ENCODE data around the gene TMTC2. TPM values are rescaled to one million over a fixed set of nuclear protein-coding genes. Genes with fewer than 3 reads are reported as not detected.

The TMTC2 gene
- total RNA-seq, 1 donor from 2014 or later, result 41.3 TPM

- no peak for DNase-seq (ENCODE audit: low spot score)
These were observed 4.4 kb upstream of the TMTC2 start for GRCh38 chr12:82682326-82682725.

DNA sequence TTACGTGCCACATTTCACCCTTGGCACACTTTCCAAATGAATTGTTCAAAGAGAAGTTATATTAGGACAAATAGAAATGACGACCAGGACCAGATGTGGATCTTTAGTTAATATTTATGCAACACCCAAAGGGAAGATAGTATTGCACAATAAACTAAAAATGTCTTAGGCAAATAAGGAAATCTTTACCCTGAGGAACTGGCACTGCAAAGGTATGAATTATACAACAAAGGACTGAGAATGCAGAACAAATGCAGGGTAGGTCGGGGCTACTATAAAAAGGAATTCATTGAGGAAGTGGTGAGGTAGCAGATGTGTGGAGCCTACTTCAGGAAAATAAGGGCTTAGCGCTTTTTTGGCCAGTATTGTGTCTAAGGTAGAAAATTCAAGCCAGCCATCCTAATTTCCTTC lies 3.9 kb upstream of the TMTC2 start:
- DNase-seq (ENCODE audit: low spot score), result no peak

GRCh38 chr12:82685790-82686167 lies 927 bp upstream of the TMTC2 start:
- peak; percentile 96 for DNase-seq (ENCODE audit: low spot score)

DNA sequence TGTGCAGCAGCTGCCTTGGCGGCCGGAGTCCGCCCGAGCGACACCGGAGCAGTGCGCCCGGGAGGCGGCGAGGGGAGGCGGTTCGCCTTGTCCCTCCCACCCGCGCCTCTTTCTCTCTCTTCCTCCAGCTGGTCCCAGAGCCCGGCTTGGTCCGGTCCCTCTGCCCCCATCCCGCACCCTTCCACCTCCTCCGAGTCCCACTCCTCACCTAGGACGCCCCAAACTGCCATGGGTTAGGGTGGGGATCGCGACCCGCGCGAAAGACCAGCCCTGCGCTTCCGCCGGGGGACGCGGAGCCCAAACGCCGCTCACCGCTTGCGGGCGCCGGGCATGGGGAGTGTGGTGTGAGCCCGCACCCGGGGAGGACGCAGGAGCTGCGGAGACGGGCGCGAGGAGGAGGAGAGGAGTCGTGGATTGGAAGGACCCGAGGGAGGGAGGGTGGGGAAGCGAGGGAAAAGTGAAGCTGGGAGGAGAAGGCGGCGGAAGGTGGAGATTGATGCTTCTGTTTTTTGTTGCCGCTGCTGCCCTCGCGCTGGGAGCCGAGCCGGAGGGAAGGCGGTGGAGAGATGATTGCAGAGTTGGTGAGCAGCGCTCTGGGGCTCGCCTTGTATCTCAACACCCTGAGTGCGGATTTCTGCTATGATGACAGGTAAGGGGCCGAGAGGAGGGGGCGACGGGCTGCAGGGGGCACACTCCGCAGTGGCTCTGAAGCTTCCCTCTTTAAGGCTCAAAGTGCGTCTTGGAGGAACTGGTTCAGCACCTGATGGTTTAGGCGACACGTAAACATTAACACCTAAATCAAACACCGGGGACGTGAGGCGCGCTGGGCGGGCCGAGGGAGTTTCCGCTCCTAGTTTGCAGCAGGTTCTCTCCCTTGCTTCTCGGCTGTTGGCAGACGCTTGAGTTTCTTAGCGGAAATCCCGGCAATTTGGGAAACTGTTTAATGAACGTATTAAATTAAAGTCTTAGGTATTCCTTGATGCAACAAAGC lies 610 bp downstream of the TMTC2 start:
- peak; percentile 65 for DNase-seq (ENCODE audit: low spot score)

GRCh38 chr12:82688035-82688501 lies 1.4 kb downstream of the TMTC2 start:
- no peak for DNase-seq (ENCODE audit: low spot score)

DNA sequence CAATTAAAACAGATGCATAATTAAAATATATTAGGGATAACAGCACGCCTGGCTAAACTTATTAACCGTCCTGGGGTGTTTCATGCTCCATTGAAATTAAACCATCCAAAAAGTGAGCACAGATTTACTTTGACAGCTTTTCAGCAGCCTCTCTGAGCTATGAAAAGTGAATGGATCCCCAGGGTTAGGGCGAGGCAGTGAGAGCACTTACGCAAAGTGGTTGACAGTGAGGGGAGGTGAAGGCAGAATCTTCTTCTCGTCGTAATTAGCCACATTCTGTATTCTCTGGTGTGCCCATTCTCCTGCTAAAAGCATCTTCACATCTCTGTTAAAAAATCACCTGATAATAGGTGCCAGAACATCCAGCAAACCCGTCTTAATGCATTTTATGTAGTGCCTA lies 1.9 kb downstream of the TMTC2 start:
- DNase-seq (ENCODE audit: low spot score), result no peak

- DNase-seq (ENCODE audit: low spot score), result no peak
These were observed 3.3 kb downstream of the TMTC2 start for GRCh38 chr12:82690006-82690405.

DNA sequence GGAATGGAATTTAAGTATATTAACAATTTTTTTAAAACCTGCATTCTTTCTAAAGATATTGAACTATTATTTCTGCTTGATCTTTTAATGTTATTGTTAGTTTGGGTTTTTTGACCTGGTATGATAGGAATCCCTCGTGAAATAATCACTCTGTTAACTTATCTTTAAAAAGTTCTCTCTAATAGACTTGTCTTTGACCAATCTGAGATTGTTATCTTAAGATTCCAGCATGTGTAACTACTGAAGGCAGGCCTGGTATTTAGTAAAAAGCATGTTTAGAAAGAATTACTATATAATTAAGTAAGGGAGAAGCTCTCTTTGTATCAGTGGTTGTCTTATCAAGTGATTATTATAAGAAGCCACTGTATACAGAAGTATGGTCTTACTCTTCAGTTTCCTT lies 4.8 kb downstream of the TMTC2 start:
- no peak for DNase-seq (ENCODE audit: low spot score)

- no peak for DNase-seq (ENCODE audit: low spot score)
These were observed 7.6 kb downstream of the TMTC2 start for GRCh38 chr12:82694276-82694675.

GRCh38 chr12:82694970-82695369 lies 8.3 kb downstream of the TMTC2 start:
- DNase-seq (ENCODE audit: low spot score), result no peak

DNA sequence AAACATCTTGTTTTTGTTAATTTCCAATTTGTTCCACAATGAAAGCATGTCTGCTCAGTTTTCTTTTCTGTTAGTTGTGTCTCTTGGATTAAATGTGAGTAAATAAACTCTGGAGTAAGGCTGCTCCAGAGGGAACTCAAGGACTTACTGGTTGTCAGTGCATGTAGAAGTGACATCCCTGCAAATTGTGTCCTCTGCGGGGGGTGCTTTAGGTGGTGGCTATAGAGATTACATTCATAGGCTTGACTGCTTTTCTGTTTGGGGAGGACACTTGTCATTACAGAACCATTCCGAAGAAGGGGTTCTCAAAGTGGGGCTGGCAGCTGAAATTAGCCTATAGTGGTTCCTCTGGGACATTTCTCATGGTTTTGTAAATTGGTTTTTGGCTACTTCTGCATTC lies 8.8 kb downstream of the TMTC2 start:
- no peak for DNase-seq (ENCODE audit: low spot score)

- DNase-seq (ENCODE audit: low spot score), result no peak
These were observed 9.8 kb downstream of the TMTC2 start for GRCh38 chr12:82696543-82696942.

GRCh38 chr12:82698708-82699564 lies 12.2 kb downstream of the TMTC2 start:
- DNase-seq (ENCODE audit: low spot score), result no peak

DNA sequence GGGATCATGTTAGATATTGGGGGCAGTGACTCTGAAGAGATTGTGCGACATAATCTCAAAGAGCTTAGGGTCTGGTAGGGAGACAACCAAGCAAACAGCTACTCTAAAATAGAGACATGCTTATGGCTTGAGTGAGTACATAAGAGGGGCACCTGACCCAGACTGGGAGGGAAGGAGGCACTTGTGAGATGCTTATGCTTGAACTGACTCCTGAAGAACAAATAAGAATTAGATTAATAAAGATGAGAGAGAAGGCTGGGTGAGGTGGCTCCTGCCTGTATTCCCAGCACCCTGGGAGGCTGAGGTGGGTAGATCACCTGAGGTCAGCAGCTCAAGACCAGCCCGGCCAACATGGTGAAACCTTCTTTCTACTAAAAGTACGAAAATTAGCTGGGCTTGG lies 19.1 kb downstream of the TMTC2 start:
- DNase-seq (ENCODE audit: low spot score), result no peak

- peak; percentile 56 for DNase-seq (ENCODE audit: low spot score)
These were observed 21.6 kb downstream of the TMTC2 start for GRCh38 chr12:82708061-82708879.

- DNase-seq (ENCODE audit: low spot score), result no peak
These were observed 23.2 kb downstream of the TMTC2 start for GRCh38 chr12:82709794-82710355.

- DNase-seq (ENCODE audit: low spot score), result no peak
These were observed 24.0 kb downstream of the TMTC2 start for GRCh38 chr12:82710741-82711140.

- DNase-seq (ENCODE audit: low spot score), result no peak
These were observed 27.7 kb downstream of the TMTC2 start for GRCh38 chr12:82714427-82714826.

GRCh38 chr12:82721726-82722125 lies 35.0 kb downstream of the TMTC2 start:
- DNase-seq (ENCODE audit: low spot score), result no peak

DNA sequence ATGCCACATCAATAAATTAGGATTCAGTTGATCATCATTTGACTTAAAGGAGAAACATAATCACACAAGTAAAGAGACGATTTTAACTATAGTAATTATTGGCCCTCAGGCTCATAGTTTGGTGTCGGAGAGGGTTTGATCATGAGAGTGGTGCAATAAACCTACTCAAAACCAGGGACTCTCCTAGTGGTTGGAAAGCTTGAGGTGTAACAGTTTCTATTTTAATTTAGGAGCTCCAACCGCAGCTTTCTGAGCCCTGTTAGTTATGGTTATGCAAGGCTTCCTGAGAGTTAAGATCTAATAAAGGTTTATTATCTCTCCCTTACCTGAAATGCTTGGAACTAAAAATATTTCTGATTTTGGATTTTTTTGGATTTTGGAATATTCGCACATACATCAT lies 36.4 kb downstream of the TMTC2 start:
- no peak for DNase-seq (ENCODE audit: low spot score)

GRCh38 chr12:82723891-82724290 lies 37.2 kb downstream of the TMTC2 start:
- no peak for DNase-seq (ENCODE audit: low spot score)
